T-helper 22 cell (primary cell): ENCODE results near the gene MAP2K3.
"Not testable (repeated sequence)": the region's sequence is repeated elsewhere in the genome, so short reads cannot be mapped to it uniquely, and the experiment has no call there.

Experiments
- DNase-seq: peaks from one replicate; pipeline ENCODE4 v3.0.0-alpha.2; 2020; ENCODE audit warnings: low read depth

The MAP2K3 gene

GRCh38 chr17:21328778-21329177, 44.3 kb downstream of the MAP2K3 start:
- DNase-seq, result not testable (repeated sequence)

GRCh38 chr17:21330436-21331160, 46.1 kb downstream of the MAP2K3 start:
- DNase-seq, result no peak

GRCh38 chr17:21336541-21337294, 52.2 kb downstream of the MAP2K3 start:
- DNase-seq, result not testable (repeated sequence)

- not testable (repeated sequence) for DNase-seq
Observed at GRCh38 chr17:21337981-21338625, 53.6 kb downstream of the MAP2K3 start.

- DNase-seq, result no peak
Observed at GRCh38 chr17:21339011-21339410, 54.5 kb downstream of the MAP2K3 start.

GRCh38 chr17:21339571-21339970, 55.1 kb downstream of the MAP2K3 start:
- not testable (repeated sequence) for DNase-seq

GRCh38 chr17:21340407-21340806, 55.9 kb downstream of the MAP2K3 start:
- not testable (repeated sequence) for DNase-seq

- DNase-seq, result not testable (repeated sequence)
Observed at GRCh38 chr17:21341279-21341678, 56.8 kb downstream of the MAP2K3 start.

- not testable (repeated sequence) for DNase-seq
Observed at GRCh38 chr17:21341925-21342540, 57.5 kb downstream of the MAP2K3 start.

- not testable (repeated sequence) for DNase-seq
Observed at GRCh38 chr17:21343061-21343949, 58.8 kb downstream of the MAP2K3 start.

- DNase-seq, result not testable (repeated sequence)
Observed at GRCh38 chr17:21344801-21345200, 60.3 kb downstream of the MAP2K3 start.

- no peak for DNase-seq
Observed at GRCh38 chr17:21345236-21345635, 60.7 kb downstream of the MAP2K3 start.

GRCh38 chr17:21346107-21346506, 61.6 kb downstream of the MAP2K3 start:
- DNase-seq, result not testable (repeated sequence)

- DNase-seq, result not testable (repeated sequence)
Observed at GRCh38 chr17:21346651-21347250, 62.2 kb downstream of the MAP2K3 start.

GRCh38 chr17:21347660-21348059, 63.1 kb downstream of the MAP2K3 start:
- not testable (repeated sequence) for DNase-seq

- not testable (repeated sequence) for DNase-seq
Observed at GRCh38 chr17:21348081-21348925, 63.8 kb downstream of the MAP2K3 start.

- DNase-seq, result not testable (repeated sequence)
Observed at GRCh38 chr17:21348926-21349261, 64.4 kb downstream of the MAP2K3 start.

GRCh38 chr17:21349358-21350050, 65.0 kb downstream of the MAP2K3 start:
- not testable (repeated sequence) for DNase-seq

- not testable (repeated sequence) for DNase-seq
Observed at GRCh38 chr17:21350495-21350894, 66.0 kb downstream of the MAP2K3 start.
